ENCODE data around the gene CLSTN2.

Gene CLSTN2

DNA sequence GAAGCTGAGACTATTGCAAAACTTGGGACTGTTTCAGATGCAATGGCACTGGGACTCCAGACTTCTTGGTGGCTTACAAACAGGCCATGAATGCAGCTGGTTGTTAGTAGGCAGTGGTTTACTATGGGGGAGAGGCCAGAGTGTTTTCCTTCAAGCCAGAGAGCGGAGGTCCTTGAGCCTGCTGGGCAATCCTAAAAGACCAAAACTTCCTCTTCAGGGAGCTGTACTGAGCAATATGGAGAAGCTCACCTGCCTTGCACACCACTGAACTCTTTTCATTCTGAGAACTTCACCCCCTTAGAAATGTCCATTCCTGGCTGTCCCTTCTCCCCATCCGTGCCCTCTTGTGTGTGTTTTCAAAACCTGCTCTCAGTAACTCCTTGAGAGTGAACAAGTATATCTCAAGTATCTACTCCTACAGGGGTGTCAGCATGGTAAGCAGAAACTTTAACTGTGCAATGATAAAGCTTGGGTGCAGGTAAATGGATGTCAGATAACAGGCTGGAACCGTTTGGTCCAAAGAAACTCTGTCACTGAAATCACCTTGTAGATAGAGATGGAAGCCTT, 213.9 kb downstream of the CLSTN2 start:
- DNase-seq (ENCODE audit: low spot score) = no peak

DNA sequence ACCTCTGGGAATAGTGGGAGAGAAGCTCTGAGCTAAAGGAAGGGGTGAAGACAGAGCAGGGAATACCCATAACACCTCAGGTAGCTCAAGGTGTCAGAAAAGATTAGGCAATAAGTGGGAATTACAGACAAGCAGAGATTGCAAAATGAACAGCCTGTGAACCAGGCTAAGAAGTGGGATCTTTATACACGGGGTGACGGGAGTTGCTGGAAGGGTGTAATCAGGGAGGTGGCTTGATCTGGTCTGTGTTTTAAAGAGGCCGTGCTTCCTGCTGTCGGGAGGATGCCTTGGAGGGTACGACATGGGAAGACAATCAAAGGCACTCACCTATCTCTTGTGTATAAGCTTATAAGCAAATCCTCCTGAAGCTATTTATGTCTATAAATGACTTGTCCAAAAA, 216.3 kb downstream of the CLSTN2 start:
- DNase-seq (ENCODE audit: low spot score) = no peak

DNA sequence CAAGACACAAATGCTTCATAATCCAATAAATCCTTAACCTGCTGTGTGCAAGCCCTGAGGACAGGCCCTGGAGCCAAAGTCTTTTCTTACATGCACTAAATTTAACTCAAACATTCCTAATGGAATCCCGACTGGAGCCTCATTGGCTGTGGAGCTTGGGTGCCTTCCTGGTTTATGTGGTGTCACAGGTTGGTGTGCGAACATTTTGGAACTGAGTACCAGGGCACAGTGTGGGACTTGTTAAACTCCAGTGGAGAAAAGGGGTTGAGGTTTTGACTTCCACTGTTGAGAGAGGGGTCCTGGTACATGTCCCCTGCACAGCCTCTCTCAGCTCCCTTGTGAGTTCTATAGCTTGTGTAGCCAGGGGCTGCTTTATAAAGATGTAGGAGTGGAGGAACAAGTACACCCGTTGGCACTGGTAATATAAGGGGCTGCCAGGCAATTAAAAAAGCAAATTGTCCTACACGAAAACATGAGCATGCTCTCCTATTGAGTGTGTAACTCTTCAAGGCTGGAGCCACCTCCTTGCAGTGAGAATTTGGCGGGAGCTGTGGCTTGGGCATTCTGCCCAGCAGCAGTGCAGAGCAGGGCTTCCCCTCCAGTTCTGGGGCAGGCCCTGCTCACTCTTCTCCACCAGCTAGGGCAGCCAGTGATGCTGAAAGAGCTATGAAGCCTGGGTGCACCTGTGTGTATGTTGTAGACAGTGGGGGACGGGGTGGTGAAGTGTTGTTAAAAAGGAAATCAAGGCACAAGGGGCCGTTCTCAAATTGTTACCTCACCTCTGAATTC, 218.1 kb downstream of the CLSTN2 start:
- no peak for DNase-seq (ENCODE audit: low spot score)

DNA sequence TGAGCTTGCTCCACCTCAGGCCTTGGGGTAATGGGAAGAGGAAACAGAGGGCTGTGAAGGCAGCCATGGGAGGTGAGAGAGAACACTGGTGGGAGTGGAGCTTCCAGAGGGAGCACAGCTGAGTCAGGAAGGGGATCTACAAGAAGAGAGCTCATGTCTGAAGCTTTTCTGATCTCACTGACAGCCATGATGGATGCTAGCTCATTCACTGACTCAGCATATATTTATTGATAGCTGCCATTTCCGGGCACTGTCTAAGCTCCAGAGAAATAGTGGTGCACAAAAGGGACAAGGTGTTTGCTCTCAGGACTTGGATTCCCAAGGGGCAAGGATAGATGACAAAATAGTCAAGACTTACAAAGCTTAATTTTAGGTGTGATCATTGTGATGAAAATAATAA, 218.8 kb downstream of the CLSTN2 start:
- no peak for DNase-seq (ENCODE audit: low spot score)

DNA sequence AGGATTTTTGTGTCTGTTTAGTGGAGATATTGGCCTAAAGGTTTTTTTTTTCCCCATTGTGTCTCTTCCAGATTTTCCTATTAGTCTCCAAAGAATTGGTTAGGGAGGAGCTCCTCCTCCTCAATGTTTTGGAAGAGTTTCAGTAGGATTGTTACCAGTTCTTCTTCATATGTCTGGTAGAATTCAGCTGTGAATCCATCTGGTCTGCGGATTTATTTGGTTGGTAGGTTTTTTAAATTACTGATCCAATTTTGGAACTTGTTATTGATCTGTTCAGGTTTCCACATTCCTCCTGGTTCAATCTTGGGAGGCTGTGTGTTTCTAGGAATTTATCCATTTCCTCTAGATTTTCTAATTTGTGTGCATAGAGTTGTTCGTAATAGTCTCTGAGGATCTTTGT, 222.2 kb downstream of the CLSTN2 start:
- DNase-seq (ENCODE audit: low spot score) = no peak

DNA sequence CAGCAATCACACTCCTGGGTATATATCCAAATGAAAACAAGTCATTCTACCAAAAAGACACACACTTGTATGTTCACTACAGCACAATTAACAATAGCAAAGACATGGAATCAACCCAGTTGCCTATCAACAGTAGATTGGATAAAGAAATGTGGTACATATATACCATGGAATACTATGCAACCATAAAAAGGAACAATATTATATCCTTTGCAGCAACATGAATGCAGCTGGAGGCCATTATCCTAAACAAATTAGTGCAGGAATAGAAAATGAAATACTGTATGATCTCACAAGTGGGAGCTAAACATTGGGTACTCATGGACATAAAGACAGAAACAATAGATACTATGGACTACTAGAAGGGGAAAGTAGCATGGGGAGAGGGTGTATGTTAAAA, 224.7 kb downstream of the CLSTN2 start:
- DNase-seq (ENCODE audit: low spot score) = no peak

DNA sequence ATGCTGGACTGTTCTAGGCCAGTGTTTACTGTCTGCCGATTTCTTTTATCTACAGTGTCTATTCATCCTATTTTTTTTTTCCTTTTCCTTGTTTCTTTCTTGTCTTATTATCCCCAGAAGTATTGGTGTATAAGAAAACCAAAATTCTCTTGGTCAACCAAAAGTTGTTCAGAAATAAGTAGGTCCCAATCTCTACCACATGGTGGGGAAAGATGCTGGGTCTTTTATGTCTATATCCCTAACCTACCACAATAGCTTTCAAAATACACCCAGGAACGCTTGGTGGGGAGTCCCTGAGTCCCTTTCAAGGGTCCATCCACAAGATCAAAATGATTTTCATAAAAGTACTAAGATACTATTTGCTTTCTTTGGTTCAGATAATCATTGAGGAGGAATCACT, 225.6 kb downstream of the CLSTN2 start:
- no peak for DNase-seq (ENCODE audit: low spot score)

DNA sequence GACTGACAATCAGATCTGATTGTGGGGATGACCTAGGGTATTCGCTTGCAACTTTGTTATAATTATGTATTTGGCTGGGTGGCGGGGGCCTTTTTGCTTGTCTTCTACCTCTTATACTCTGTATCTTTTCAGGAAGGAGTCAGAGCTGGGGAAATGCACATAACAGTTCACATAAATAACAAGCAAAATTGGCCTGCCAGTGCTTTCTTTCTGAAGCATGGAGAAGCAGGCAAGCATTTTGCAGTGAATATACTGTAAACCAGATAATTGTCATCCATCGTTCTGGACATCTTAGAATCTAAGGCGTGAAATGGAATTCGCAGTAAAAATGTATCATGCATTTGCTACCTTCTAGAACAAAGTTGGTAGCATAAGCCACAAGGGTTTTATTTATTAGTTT, 227.6 kb downstream of the CLSTN2 start:
- no peak for DNase-seq (ENCODE audit: low spot score)

DNA sequence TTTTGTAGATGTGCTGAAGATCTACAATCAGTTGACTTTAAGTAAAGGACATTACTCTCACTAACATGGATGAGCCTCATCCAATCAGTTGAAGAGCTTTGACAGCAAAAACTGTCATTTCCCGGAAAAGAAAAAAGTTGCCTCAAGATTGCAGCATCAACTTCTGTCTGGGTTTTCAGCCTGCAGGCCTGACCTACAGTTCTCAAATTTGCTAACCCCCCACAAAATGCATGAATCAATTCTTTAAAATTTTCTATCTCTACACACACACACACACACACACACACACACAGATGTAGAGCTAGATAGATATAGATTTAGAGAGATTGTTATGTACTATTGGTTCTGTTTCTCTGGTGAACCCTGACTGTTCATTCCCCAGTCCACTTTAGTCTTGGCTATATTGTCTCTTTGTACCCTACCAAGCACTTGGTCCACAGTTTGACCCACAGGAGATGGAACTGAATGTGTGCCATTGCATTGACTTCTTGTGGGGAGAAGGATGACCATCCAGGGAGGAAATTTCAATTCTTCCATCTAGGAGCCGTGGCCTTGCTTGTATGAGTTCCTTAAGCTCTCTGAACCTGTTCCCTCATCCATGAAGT, 228.3 kb downstream of the CLSTN2 start:
- DNase-seq (ENCODE audit: low spot score) = no peak

DNA sequence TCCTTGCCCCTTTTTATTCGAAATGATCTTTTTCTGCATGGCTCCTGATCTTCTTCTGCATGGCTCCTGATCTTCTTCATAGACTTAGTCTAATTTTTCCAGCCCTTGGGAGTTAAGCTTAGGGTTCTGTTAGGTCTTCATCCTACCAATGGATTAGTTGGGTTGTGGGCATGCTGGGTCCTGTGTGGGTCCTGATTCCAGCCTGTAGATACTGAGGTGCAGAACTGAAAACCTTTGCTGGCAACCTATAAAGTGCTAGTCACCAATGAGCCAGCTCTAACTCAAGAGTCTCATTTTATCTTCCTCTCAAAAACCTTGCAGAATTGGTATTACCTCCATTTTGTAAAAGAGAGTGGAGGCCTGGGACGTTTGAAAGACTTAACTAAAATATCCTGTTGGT, 229.2 kb downstream of the CLSTN2 start:
- no peak for DNase-seq (ENCODE audit: low spot score)

DNA sequence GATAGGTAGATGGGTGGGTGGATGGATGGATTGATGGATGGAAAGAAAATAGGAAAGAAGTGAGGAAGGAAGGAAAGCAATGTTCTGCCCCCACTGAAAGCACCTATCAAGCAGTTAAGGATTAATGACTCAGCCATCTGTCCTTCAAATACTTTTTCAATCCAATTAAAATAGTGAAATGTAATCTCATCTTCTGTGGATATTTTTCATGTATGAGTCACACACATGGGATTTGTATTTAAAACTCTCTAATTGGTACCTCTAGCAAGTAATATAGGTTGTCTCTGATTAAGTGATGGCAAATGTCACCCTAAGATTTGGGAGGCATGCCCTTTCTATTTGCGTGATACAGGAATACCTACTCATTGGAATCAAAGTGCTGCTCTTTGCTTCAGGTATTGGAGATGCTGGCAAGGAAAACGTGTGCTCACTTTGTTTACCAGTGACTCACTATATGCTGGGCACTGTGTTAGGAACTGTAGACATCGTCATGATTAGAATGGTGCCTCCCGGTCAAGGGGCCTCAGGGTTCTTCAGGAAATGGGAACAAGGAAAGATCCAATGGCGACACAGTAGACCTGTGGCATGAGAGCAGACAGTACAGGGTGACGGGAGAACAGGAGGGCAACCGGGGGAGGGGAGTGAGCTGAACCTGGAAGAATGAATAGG, 230.1 kb downstream of the CLSTN2 start:
- DNase-seq (ENCODE audit: low spot score) = no peak

DNA sequence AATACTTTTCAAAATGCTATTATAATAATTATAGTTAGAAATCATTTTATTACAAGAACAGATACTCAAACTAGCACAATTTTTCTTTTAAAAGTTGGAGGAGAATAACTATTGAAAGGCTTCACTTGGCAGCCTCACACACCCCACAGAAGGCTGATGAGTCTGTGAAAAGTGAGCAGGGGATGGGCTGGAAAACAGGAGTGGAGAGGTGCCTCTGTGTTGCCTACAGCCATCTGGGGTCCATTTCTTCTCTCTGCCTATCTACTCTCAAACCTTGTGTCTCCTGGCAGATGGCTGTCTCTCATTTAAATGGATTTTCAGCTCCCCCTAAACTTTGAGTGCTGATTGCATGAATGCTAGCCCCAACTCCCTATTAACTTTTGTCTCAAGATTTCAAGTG, 230.8 kb downstream of the CLSTN2 start:
- no peak for DNase-seq (ENCODE audit: low spot score)

DNA sequence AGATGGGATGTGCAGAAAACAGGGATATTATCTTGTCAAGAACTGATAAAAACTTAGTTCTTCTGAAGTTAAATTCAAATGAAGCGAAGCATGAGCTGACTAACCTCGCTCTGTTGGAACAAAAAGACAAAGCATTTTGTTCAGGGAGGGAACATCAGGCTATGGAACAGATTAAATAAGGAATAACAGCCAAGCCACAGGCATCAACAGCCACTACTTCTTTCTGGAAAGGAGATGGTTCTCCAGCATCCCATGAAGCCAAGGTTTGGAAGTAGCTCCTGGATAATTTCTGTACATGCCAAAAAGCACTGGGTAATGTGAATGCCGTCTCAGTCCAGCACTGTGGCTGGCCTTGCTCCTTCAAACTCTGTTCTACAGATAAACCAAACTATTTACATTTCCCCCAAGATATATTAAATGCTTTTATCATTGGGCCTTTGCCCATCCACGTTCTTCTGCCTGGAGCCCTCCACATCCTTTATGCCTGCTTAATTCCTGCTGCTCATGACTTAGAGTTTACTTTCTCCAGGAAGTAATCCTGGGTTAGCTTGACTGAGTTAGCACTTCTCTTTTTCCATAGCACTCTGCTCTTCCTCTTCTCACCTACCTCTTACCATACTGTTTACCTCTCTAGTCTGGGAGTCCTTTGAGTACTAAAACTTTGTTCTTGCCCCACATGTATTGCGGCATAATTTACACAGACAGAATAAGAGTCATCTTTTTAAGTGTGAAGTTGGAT, 232.0 kb downstream of the CLSTN2 start:
- peak; percentile 63 for DNase-seq (ENCODE audit: low spot score)

DNA sequence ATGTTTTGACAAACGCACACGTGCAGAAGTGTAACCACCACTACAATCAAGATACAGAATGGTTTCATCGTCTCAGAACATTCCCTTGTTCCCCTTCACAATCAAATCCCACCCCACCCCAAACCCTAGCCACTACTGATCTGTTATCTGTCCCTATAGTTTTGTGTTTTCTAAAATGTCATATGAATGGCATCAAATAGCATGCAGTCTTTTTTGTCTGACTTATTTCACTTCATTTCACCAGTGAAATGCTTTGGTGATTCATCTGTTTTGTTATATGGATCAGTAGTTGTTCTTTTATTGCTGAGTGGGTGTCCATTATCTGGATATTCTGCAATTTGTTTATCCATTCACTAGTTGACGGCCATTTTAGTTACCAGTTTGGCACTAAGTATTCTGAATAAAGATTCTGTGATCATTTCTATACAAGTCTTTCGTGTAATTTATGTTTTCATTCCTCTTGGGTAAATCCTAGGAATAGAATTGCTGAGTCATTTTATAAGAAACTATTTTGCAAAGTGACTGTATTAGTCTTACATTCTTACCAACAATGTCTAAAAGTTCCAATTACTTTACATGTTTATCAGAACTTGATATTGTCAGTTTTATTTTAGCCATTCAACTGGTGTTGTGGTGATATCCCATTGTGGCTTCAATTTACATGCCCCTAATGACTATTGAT, 232.8 kb downstream of the CLSTN2 start:
- no peak for DNase-seq (ENCODE audit: low spot score)

DNA sequence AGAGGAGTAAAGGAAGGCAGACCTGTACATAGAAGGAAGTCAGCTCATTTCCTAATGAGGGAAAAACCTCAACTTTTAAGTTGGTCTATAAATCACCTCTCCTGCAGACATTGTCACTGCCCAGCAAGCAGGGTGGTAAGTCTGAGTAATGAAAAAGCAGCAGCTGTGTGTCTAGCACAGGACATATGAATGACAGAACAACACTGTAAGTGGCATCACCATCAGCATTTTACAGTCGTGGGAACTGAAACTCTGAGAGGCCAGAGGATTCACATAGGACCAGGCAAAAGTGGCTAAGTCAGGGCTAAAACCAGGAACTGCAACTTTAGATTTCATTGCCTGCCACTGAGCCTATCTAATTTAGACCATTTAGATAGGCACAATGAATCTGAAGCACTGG, 235.6 kb downstream of the CLSTN2 start:
- DNase-seq (ENCODE audit: low spot score) = peak; percentile 19

DNA sequence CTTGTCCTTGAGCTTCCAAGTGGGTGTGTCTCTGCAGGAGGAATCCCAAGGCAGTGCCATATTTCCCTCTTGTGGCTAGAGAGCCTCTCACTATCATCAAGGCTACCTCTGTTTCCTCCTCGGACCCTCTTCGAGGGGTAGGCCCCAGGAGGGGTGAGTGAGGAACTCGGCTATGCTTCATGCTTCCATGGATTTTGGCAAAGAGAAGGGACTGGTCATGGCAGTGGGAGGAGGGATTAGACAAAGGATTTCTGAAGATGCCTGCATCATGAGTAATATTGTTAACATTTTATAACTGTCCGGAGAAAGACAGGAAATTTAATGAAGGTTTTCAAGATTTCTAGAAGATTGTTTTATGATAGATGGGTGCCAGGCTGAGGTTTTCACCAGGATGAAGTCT, 241.5 kb downstream of the CLSTN2 start:
- no peak for DNase-seq (ENCODE audit: low spot score)

DNA sequence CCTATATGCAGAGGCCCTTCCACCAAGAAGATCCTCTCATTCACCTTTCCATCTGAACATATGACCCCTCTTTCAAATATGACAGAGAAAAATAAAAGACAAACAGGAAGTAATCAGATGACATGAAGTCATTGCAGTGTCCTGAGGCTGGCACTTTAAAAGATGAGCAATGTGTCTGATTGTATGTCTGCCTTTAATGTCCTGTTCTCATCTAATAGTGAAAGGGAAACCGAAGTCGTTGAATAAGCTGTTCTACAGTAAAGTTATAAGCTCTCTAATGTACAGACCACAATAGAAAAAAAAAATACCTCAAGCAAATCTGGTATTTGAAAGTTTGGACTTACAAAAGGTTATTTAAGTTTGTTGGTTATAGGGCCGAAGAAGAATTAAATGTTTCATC, 243.0 kb downstream of the CLSTN2 start:
- DNase-seq (ENCODE audit: low spot score) = no peak

DNA sequence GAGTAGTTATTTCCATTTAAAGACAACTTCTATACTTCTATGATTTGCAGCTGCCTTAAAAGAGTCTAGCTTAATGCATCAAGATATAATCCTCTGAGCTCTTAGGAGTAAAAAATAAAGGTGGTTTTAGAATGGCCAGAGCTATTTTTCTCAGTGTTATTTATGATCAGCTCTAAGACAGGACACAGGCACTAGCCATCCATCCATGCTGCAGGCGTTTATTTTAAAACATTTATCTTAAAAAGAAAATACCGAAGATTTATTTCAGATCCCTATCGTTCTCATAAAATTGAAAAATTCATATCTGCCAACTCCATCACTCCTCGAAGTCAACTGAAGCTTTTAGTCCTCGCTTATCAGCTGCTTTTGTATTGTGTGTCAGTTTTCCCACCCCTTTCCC, 243.5 kb downstream of the CLSTN2 start:
- DNase-seq (ENCODE audit: low spot score) = no peak

DNA sequence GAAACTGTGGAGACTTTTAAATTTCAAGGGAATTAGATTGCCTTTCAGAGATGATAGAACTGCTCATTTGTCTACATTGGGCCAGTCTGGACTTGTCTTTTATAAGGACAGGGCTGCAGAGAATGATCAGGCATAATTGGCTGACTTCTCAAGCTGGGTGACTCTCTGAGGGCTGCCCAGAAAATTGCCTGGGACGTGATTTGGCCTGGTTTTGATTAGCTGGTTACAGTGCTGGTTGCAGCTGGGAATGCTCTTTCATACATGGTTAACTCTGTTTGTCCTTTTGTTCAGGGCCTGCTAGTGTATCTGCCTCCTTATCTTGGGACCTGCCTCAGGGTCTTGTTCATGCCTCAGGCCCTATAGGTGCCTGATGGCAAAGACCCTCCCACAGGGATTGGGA, 245.6 kb downstream of the CLSTN2 start:
- DNase-seq (ENCODE audit: low spot score) = no peak

DNA sequence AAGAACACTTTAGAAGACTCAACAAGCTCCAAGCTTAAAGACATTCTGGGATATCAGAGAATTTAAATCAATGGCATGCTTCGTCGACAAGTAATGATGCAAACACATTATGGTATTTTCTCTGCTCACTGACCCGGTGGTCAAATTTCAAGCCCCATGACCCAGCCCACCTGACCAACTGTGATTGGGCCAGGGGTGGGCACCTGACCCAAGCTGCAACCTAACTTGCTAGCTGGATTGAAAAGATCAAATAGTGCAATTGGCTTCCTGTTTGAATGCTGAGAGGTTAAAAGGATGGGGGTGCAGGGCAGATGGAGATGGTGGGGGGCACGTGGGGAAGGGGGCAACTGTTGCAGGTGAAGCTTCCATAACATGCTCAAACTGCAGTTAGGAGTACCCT, 250.4 kb downstream of the CLSTN2 start:
- DNase-seq (ENCODE audit: low spot score) = no peak

DNA sequence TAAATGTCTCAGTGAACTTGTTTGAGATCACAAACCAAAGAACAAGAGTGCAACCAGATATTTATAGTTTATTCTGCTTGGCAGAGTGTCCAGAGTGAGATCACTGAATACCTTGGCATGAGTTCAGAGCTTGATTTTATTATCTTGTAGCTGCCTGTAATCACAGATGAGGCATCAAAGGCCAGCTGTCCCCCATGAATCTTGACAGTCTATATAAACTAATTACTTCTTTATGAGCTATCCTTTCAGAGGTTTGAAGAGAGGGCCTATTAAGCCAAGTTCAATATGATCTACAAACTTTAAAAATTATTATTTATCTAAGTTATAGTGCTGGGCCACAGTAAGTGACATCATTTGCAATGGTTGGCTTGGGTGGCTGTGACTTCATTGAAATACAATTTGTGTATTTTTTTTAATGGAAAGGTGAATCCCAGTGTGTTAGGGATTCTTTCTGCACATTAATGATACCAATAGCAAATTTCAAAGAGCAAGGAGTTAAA, 251.5 kb downstream of the CLSTN2 start:
- DNase-seq (ENCODE audit: low spot score) = peak; percentile 75

DNA sequence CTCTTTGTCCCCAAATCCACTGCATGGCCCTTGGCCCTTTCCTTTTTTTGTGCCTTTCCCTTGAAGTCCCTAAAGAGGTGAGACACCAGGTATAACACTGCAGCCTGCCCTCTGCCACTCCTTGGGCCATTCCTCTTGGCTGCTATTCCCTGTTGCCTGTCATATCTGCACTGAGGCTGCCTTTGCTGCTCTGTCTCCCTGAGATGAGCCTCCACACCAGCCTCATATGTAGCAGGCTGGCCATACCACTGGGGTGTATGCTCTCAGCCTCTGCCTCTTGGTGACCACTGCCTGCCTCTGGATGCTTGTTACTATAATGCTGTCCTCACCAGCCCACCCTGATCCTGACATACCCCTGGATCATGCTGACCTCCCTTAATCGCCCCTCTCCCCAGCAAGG, 252.0 kb downstream of the CLSTN2 start:
- DNase-seq (ENCODE audit: low spot score) = no peak

All from pons (tissue), 1 donor.